Adrenal gland (tissue), 12 donors: ENCODE data around the gene ANKLE2. TPM values are rescaled to one million over a fixed set of nuclear protein-coding genes. Genes with fewer than 3 reads are reported as not detected.

Experiments
- DNase-seq, 7 donors: peaks; one replicate each; pipeline ENCODE4 v3.0.0-alpha.2; 2019 to 2020
- H3K27ac ChIP-seq, 5 donors: fragments of 200-600 bp; sonication (generic) in 4 of 5; 1 replicate in 3 of 5; 2 replicates in 2 of 5; pipeline versions ENCODE4 v1.5.1 to v1.8.0; 2016 to 2020; ENCODE audit warnings: mild to moderate bottlenecking in 1 of 5
- H3K27me3 ChIP-seq: fragments of 200-600 bp; 2 replicates; pipeline ENCODE4 v1.8.0; 2021
- H3K36me3 ChIP-seq, 2 donors: fragments of 200-600 bp; replicated peaks in 1 of 2; 1 replicate in 1 of 2; 2 replicates in 1 of 2; pipeline versions ENCODE4 v1.5.1 to v1.8.0; 2018 to 2022
- H3K4me1 ChIP-seq, 2 donors: fragments of 200-600 bp; replicated peaks in 1 of 2; 1 replicate in 1 of 2; 2 replicates in 1 of 2; pipeline versions ENCODE4 v1.5.1 to v1.8.0; 2018 to 2021
- H3K4me3 ChIP-seq, 4 donors: fragments of 200-600 bp; sonication (generic) in 3 of 4; one replicate each; pipeline ENCODE4 v1.5.1; 2016 to 2018
- H3K9me3 ChIP-seq, 3 donors: fragments of 200-600 bp; sonication (generic) in 1 of 3; replicated peaks in 1 of 3; 1 replicate in 2 of 3; 2 replicates in 1 of 3; pipeline versions ENCODE4 v1.5.1 to v1.8.0; 2016 to 2021
- POLR2A ChIP-seq, 2 donors: fragments of 450-650 bp; IDR thresholded peaks; one replicate each; pipeline ENCODE4 v1.6.1; 2017; ENCODE audit warnings: antibody characterized with exemption in 2 of 2, mild to moderate bottlenecking in 2 of 2, moderate library complexity in 1 of 2
- WGBS, 4 donors: extraction: QIAGEN DNeasy Blood & Tissue Kit in 2 of 4; methylation state at CpG; one replicate each; pipeline versions ENCODE4 v1.1.5 to v1.1.7; 2013 to 2017; 5-methylcytosine and 5-hydroxymethylcytosine counted together
- intact Hi-C, 2 donors: fragments of 100-400 bp; cut with DNase I; formaldehyde crosslinking; loops; one replicate each; pipeline versions ENCODE4 v1.14.1 to v1.15.0; 2022 to 2023
- polyA plus RNA-seq, 3 donors: library from polyadenylated mRNA; stranded (reverse); fragments of 200-250 nt in 2 of 3; fragments of 350-450 nt in 1 of 3; fragmentation: Illumina TruSeq in 1 of 3; extraction: RNeasy Lipid Tissue Mini Kit (QIAGEN cat#74804) in 1 of 3; gene quantifications; one replicate each; pipeline ENCODE4 v1.2.3, GENCODE V29; 2013 to 2014
- total RNA-seq, 9 donors: library from RNA; depleted of rRNA in 4 of 9; stranded (reverse); fragments of >200 nt in 4 of 9; fragments of 120-200 nt in 1 of 9; fragmentation: NEBNext Ultra II Directional in 1 of 9; extraction: Animal tissue kit (Norgen Biotek cat#: 25700) in 1 of 9; gene quantifications; one replicate each; pipeline versions ENCODE4 v1.1.0 to v1.2.4, GENCODE V29; 2013 to 2023
- TF ChIP-seq, protein P1 (sequence below), 6 experiments: fragments of 450-650 bp in 4 of 6; fragments of 200-600 bp in 2 of 6; sonication (generic) in 1 of 6; IDR thresholded peaks; 1 replicate in 5 of 6; 2 replicates in 1 of 6; pipeline versions ENCODE4 v1.5.1 to v1.8.0; 2016 to 2021; ENCODE audit warnings: antibody characterized with exemption in 6 of 6, mild to moderate bottlenecking in 2 of 6, moderate library complexity in 1 of 6
- donor health status: healthy with polysubstance abuse.
- donor health status: Bipolar disorder and iron deficiency.
- donor health status: DM: yes; HTN: yes; CAD: no.
- donor health status: DM: no; HTN: no; CAD: no.
- donor health status: DM: no; HTN: no; CAD: no.
- donor health status: DM: yes; HTN: yes; CAD: no.

The ANKLE2 gene
- total and polyA plus RNA-seq, 12 donors = 43.6 to 76.1 (median 59.9) TPM

DNA sequence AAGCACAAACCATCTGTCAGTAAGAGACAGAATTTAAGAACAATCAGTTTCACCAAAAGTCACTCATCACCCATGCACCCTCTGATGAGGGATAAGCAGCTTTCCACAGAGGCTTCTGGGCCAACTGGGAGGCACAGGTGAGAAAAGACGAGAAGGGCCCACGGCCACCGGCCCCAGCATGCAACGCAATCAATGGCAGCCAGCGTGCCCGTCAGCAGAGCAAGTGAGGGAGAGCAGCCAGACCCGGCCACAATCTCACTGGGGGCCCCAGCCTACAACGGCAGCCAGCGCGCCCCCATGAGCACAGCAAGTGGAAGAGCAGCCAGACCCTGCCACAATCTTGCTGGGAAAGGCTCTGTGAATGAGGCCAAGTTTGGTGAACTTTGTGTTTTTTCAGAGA is 13.3 kb downstream of the ANKLE2 start:
- H3K4me3 ChIP-seq = no peak overlapping the region
- no peaks in the 10 kb centered on the region for H3K9me3 ChIP-seq
- no peak for TF ChIP-seq POLR2A (IDR thresholded peaks at IDR 0.05)
- TF ChIP-seq, protein P1, sequence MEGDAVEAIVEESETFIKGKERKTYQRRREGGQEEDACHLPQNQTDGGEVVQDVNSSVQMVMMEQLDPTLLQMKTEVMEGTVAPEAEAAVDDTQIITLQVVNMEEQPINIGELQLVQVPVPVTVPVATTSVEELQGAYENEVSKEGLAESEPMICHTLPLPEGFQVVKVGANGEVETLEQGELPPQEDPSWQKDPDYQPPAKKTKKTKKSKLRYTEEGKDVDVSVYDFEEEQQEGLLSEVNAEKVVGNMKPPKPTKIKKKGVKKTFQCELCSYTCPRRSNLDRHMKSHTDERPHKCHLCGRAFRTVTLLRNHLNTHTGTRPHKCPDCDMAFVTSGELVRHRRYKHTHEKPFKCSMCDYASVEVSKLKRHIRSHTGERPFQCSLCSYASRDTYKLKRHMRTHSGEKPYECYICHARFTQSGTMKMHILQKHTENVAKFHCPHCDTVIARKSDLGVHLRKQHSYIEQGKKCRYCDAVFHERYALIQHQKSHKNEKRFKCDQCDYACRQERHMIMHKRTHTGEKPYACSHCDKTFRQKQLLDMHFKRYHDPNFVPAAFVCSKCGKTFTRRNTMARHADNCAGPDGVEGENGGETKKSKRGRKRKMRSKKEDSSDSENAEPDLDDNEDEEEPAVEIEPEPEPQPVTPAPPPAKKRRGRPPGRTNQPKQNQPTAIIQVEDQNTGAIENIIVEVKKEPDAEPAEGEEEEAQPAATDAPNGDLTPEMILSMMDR (IDR thresholded peaks at IDR 0.05) = no peak
- no peak for DNase-seq
- no peaks in the 10 kb centered on the region for H3K27me3 ChIP-seq
- intact Hi-C loops = no loop called here
- H3K27ac ChIP-seq = no peak overlapping the region
- peaks cover 0 to 95% of the 10 kb centered on the region in 2 donors for H3K36me3 ChIP-seq
- WGBS, 4 donors = 86 to 90% (median 86%) methylated on average over 10 of the region's 10 CpGs; no CpG with 5 or more reads in 1 of the 4 donors
- H3K4me1 ChIP-seq = no peaks in the 10 kb centered on the region

DNA sequence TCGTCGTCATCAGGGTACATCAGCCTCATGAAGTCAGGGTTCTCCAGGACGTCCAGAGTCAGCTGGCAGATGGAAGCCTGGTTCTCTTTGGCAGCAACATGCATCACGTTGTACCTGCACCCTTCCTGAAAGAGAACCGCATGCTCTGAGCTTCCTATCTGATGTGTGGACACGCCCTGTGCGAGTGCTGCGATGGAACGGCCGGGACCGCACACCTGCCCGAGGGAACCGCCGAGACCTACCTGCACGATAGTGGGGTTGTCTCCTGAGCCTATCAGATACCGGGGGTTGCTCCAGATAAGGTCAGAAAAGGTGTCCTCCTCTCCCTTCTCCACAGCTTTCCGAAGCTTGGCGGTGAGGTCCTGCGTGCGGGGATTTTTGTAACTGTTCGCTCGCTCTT is 13.7 kb downstream of the ANKLE2 start:
- no peak overlapping the region for H3K4me3 ChIP-seq
- H3K4me1 ChIP-seq = no peaks in the 10 kb centered on the region
- no peak for DNase-seq
- no peaks in the 10 kb centered on the region for H3K9me3 ChIP-seq
- no peaks in the 10 kb centered on the region for H3K27me3 ChIP-seq
- H3K27ac ChIP-seq = no peak overlapping the region
- TF ChIP-seq, protein P1 (IDR thresholded peaks at IDR 0.05) = no peak
- TF ChIP-seq POLR2A (IDR thresholded peaks at IDR 0.05) = no peak
- intact Hi-C loops = no loop called here
- WGBS, 4 donors = 92 to 96% (median 95%) methylated on average over 12 to 22 of the region's 22 CpGs
- H3K36me3 ChIP-seq = peaks cover 0 to 94% of the 10 kb centered on the region in 2 donors

DNA sequence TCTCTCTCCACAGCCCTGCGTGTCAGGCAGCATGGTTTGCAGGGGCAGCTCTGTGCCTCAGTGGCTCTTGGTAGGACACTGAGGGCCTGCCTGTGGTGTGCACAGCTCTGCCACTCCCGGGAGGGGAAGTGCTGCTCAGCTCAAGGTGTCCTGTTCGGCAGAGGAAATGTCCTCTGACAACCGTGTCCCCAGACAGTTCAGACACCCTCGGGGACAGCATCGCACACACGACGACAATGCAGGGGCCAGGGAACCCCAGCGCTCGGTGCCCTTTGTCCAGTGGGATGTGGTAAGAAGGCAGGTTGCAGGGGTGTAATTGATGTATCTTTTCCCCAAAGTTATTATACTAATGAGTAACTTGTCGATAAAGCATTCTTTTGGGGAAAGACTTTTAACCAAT is 14.2 kb downstream of the ANKLE2 start:
- 88 to 95% (median 94%) methylated on average over 8 to 11 of the region's 11 CpGs for WGBS, 4 donors
- Histone ChIP-seq H3K36me3 (peaks cover 0 to 95% of the 10 kb centered on the region in 2 donors), H3K27me3 (no peaks in the 10 kb centered on the region), H3K4me1 (no peaks in the 10 kb centered on the region), H3K9me3 (no peaks in the 10 kb centered on the region), H3K27ac (no peak overlapping the region), H3K4me3 (no peak overlapping the region)
- intact Hi-C loops = no loop called here
- TF ChIP-seq POLR2A (IDR thresholded peaks at IDR 0.05) = no peak
- TF ChIP-seq, protein P1 (IDR thresholded peaks at IDR 0.05) = no peak
- DNase-seq = no peak

DNA sequence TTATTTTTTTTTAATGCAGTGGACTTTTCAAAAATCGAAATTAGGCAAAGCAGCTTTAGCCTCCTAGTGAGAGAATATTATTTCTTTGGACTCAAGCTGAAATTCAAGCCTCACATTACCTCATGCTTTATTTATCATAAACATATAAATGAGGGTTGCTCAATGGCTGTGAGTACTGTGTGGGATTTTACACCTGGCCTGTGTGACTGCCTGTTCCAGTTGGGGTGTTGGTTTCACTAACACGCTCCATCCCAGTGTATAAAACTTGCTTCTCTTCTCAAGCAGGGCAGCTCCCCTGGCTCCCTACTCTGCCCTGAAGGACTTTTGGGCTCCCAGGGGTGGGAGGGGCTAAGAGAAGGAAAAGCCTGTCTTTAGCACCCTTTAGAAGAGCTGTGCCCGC is 15.0 kb downstream of the ANKLE2 start:
- Histone ChIP-seq H3K27ac (no peak overlapping the region), H3K4me3 (no peak overlapping the region), H3K9me3 (no peaks in the 10 kb centered on the region), H3K36me3 (peaks cover 0 to 95% of the 10 kb centered on the region in 2 donors), H3K27me3 (no peaks in the 10 kb centered on the region), H3K4me1 (no peaks in the 10 kb centered on the region)
- intact Hi-C loops = no loop called here
- WGBS, 4 donors = 86 to 93% (median 91%) methylated on average over 2 to 3 of the region's 3 CpGs
- DNase-seq = no peak
- TF ChIP-seq POLR2A (IDR thresholded peaks at IDR 0.05) = no peak
- TF ChIP-seq, protein P1 (IDR thresholded peaks at IDR 0.05) = no peak
